CD14-positive monocyte (primary cell): Measurements from ENCODE around the gene UNCX. TPM values are rescaled to one million over a fixed set of nuclear protein-coding genes. Genes with fewer than 3 reads are reported as not detected.
"Not testable (repeated sequence)": the region's sequence is repeated elsewhere in the genome, so short reads cannot be mapped to it uniquely, and the experiment has no call there.

Source experiments
- DNase-seq, 3 donors: peaks; one replicate each; pipeline ENCODE4 v3.0.0-alpha.2; 2011 to 2022
- H2AFZ ChIP-seq: 2 replicates; pipeline ENCODE4 v1.6.0; 2012; ENCODE audit warnings: mild to moderate bottlenecking, low read depth, low read length, inconsistent platforms; ENCODE audit not compliant: insufficient read depth, poor library complexity, severe bottlenecking
- H3K27ac ChIP-seq, 2 donors: 1 replicate in 1 of 2; 2 replicates in 1 of 2; pipeline ENCODE4 v1.5.1; 2012 to 2013; ENCODE audit warnings: low read length in 2 of 2, control low read depth in 1 of 2, inconsistent platforms in 1 of 2, low read depth in 1 of 2, mild to moderate bottlenecking in 1 of 2
- H3K27me3 ChIP-seq, 2 donors: one replicate each; pipeline versions ENCODE4 v1.6.0 to v1.6.1; 2011 to 2013; ENCODE audit warnings: low read length in 2 of 2; ENCODE audit not compliant: control insufficient read depth in 2 of 2, insufficient read depth in 2 of 2
- H3K36me3 ChIP-seq, 2 donors: replicated peaks in 1 of 2; 1 replicate in 1 of 2; 2 replicates in 1 of 2; pipeline versions ENCODE4 v1.5.1 to v1.6.1; 2012 to 2013; ENCODE audit warnings: low read length in 2 of 2, control low read depth in 1 of 2, inconsistent platforms in 1 of 2, mild to moderate bottlenecking in 1 of 2; ENCODE audit not compliant: insufficient read depth in 2 of 2, control insufficient read depth in 1 of 2
- H3K4me1 ChIP-seq, 2 donors: 1 replicate in 1 of 2; 2 replicates in 1 of 2; pipeline versions ENCODE4 v1.5.1 to v1.6.1; 2012 to 2013; ENCODE audit warnings: low read length in 2 of 2, control low read depth in 1 of 2, inconsistent platforms in 1 of 2, mild to moderate bottlenecking in 1 of 2, moderate library complexity in 1 of 2; ENCODE audit not compliant: insufficient read depth in 2 of 2, control insufficient read depth in 1 of 2
- H3K4me2 ChIP-seq: replicated peaks from 2 replicates; pipeline ENCODE3; 2012; ENCODE audit warnings: low read length, moderate library complexity, mild to moderate bottlenecking; ENCODE audit not compliant: poor library complexity, severe bottlenecking; ENCODE audit errors: extremely low read depth
- H3K4me3 ChIP-seq, 3 experiments: fragments of 200-600 bp in 1 of 3; sonication (generic) in 1 of 3; replicated peaks in 1 of 3; 1 replicate in 2 of 3; 2 replicates in 1 of 3; pipeline ENCODE4 v1.5.1; 2011 to 2013; ENCODE audit warnings: low read length in 3 of 3, mild to moderate bottlenecking in 3 of 3, control low read depth in 2 of 3, low read depth in 2 of 3, inconsistent platforms in 1 of 3, moderate library complexity in 1 of 3
- H3K79me2 ChIP-seq: 2 replicates; pipeline ENCODE4 v1.6.0; 2012; ENCODE audit warnings: mild to moderate bottlenecking, control low read depth, inconsistent platforms, low read length, moderate library complexity; ENCODE audit not compliant: insufficient read depth
- H3K9ac ChIP-seq: 2 replicates; pipeline ENCODE4 v1.6.0; 2017; ENCODE audit warnings: low read length, mild to moderate bottlenecking; ENCODE audit not compliant: insufficient read depth, poor library complexity, severe bottlenecking
- H3K9me3 ChIP-seq, 2 donors: replicated peaks in 1 of 2; 1 replicate in 1 of 2; 2 replicates in 1 of 2; pipeline versions ENCODE4 v1.5.1 to v1.6.1; 2012 to 2013; ENCODE audit warnings: low read length in 2 of 2, control low read depth in 1 of 2; ENCODE audit not compliant: control insufficient read depth in 1 of 2, insufficient read depth in 1 of 2
- H4K20me1 ChIP-seq: 2 replicates; pipeline ENCODE4 v1.6.0; 2012; ENCODE audit warnings: mild to moderate bottlenecking, low read length, control low read depth, moderate library complexity; ENCODE audit not compliant: insufficient read depth
- H3K27ac Mint-ChIP-seq, 7 donors: one replicate each; pipeline ENCODE4 v1.8.0; 2020; ENCODE audit warnings: mild to moderate bottlenecking in 7 of 7, mixed read lengths in 7 of 7, moderate library complexity in 6 of 7, inconsistent platforms in 2 of 7
- H3K27me3 Mint-ChIP-seq, 3 donors: one replicate each; pipeline ENCODE4 v1.8.0; 2021 to 2022; ENCODE audit warnings: low read depth in 3 of 3, mild to moderate bottlenecking in 3 of 3, mixed read lengths in 3 of 3, moderate library complexity in 3 of 3, inconsistent platforms in 1 of 3
- H3K36me3 Mint-ChIP-seq, 2 donors: one replicate each; pipeline ENCODE4 v1.8.0; 2020; ENCODE audit warnings: mixed read lengths in 2 of 2, inconsistent platforms in 1 of 2, mild to moderate bottlenecking in 1 of 2
- H3K4me1 Mint-ChIP-seq: one replicate; pipeline ENCODE4 v1.8.0; 2020; ENCODE audit warnings: mild to moderate bottlenecking, mixed read lengths
- H3K4me3 Mint-ChIP-seq, 2 donors: one replicate each; pipeline ENCODE4 v1.8.0; 2020; ENCODE audit warnings: mild to moderate bottlenecking in 2 of 2, mixed read lengths in 2 of 2, moderate library complexity in 1 of 2
- H3K9me3 Mint-ChIP-seq, 7 donors: one replicate each; pipeline ENCODE4 v1.8.0; 2020 to 2022; ENCODE audit warnings: mixed read lengths in 7 of 7, mild to moderate bottlenecking in 6 of 7, moderate library complexity in 6 of 7, inconsistent platforms in 2 of 7
- WGBS: methylation state at CpG from one replicate; pipeline ENCODE4 v1.1.5; 2013; ENCODE audit warnings: missing lambda C conversion rate; ENCODE audit not compliant: insufficient coverage; 5-methylcytosine and 5-hydroxymethylcytosine counted together
- intact Hi-C, 2 donors: fragments of 100-400 bp; cut with micrococcal nuclease; formaldehyde crosslinking; loops; one replicate each; pipeline versions ENCODE4 v1.15.0 to v1.15.1; 2023
- polyA plus RNA-seq, 3 donors: library from polyadenylated mRNA; depleted of rRNA in 1 of 3; unstranded in 2 of 3; stranded (reverse) in 1 of 3; fragments of 300-500 nt in 2 of 3; fragments of >200 nt in 1 of 3; fragmentation: Illumina TruSeq in 2 of 3; gene quantifications; 1 replicate in 2 of 3; 2 replicates in 1 of 3; pipeline ENCODE4 v1.2.3, GENCODE V29; 2012 to 2021
- TF ChIP-seq, protein P1 (sequence below): fragments of 200-600 bp; IDR thresholded peaks from one replicate; pipeline ENCODE4 v1.8.0; 2022; ENCODE audit warnings: antibody characterized with exemption, mild to moderate bottlenecking

The UNCX gene
- polyA plus RNA-seq, 3 donors = not detected

GRCh38 chr7:1271046-1271445 is 38.4 kb downstream of the UNCX start:
- TF ChIP-seq, protein P1, sequence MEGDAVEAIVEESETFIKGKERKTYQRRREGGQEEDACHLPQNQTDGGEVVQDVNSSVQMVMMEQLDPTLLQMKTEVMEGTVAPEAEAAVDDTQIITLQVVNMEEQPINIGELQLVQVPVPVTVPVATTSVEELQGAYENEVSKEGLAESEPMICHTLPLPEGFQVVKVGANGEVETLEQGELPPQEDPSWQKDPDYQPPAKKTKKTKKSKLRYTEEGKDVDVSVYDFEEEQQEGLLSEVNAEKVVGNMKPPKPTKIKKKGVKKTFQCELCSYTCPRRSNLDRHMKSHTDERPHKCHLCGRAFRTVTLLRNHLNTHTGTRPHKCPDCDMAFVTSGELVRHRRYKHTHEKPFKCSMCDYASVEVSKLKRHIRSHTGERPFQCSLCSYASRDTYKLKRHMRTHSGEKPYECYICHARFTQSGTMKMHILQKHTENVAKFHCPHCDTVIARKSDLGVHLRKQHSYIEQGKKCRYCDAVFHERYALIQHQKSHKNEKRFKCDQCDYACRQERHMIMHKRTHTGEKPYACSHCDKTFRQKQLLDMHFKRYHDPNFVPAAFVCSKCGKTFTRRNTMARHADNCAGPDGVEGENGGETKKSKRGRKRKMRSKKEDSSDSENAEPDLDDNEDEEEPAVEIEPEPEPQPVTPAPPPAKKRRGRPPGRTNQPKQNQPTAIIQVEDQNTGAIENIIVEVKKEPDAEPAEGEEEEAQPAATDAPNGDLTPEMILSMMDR = no peak
- peaks cover 0 to 3% (median 0%) of the 10 kb centered on the region in 7 donors for H3K9me3 Mint-ChIP-seq
- Histone ChIP-seq H2AFZ (no peak overlapping the region), H3K4me2 (no peak overlapping the region), H3K27me3 (peaks cover 0 to 3% of the 10 kb centered on the region in 2 donors), H3K4me1 (no peaks in the 10 kb centered on the region), H3K9me3 (peaks cover 0 to 4% of the 10 kb centered on the region in 2 donors), H3K79me2 (no peaks in the 10 kb centered on the region), H3K4me3 (no peak overlapping the region), H4K20me1 (no peaks in the 10 kb centered on the region), H3K36me3 (no peaks in the 10 kb centered on the region), H3K9ac (no peak overlapping the region), H3K27ac (no peak overlapping the region)
- WGBS = 97% methylated on average over 11 of the region's 14 CpGs
- H3K27me3 Mint-ChIP-seq = peaks cover 10 to 28% (median 15%) of the 10 kb centered on the region in 3 donors
- no peaks in the 10 kb centered on the region for H3K36me3 Mint-ChIP-seq
- DNase-seq = no peak
- intact Hi-C loops = no loop called here
- H3K4me3 Mint-ChIP-seq = no peak overlapping the region
- no peak overlapping the region for H3K27ac Mint-ChIP-seq
- no peaks in the 10 kb centered on the region for H3K4me1 Mint-ChIP-seq

DNA sequence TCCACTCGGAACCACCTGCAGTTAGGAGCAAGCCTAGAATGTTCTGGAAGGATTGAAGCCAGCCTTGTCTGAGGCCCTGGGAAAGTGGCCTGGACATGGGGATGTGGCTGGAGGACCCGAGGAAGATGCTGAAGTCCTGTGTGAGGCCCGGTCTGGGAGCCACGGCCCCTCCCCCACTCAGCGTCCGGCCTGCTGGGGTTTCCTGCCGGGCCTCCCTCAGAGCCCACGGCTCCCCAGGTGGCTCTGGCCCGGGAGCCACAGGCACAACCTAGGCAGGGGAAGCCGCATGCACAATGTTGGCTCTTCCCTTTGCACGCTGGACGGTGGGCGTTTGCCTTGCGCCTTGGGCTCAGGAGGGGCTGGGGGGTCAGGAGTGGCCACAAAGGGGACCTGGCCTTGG is 39.0 kb downstream of the UNCX start:
- Histone ChIP-seq H3K9me3 (peaks cover 0 to 8% of the 10 kb centered on the region in 2 donors), H4K20me1 (no peaks in the 10 kb centered on the region), H3K4me2 (no peak overlapping the region), H3K27me3 (no peaks in the 10 kb centered on the region), H3K36me3 (no peaks in the 10 kb centered on the region), H2AFZ (no peak overlapping the region), H3K79me2 (no peaks in the 10 kb centered on the region), H3K4me3 (no peak overlapping the region), H3K9ac (no peak overlapping the region), H3K27ac (no peak overlapping the region), H3K4me1 (no peaks in the 10 kb centered on the region)
- no peak for DNase-seq
- Mint-ChIP-seq H3K27me3 (peaks cover 7 to 22% (median 11%) of the 10 kb centered on the region in 3 donors), H3K4me1 (no peaks in the 10 kb centered on the region), H3K27ac (no peak overlapping the region), H3K4me3 (no peak overlapping the region), H3K36me3 (no peaks in the 10 kb centered on the region), H3K9me3 (peaks cover 0 to 6% (median 2%) of the 10 kb centered on the region in 7 donors)
- WGBS = 60% methylated on average over 7 of the region's 14 CpGs
- intact Hi-C loops = no loop called here
- TF ChIP-seq, protein P1 = no peak

- H3K36me3 Mint-ChIP-seq, DNase-seq, intact Hi-C loops, H3K4me1 ChIP-seq, H4K20me1 ChIP-seq, H3K27me3 ChIP-seq, H3K27ac ChIP-seq, H3K4me3 Mint-ChIP-seq, H3K4me3 ChIP-seq, H3K27ac Mint-ChIP-seq, H3K9me3 ChIP-seq, H3K9me3 Mint-ChIP-seq, H3K4me2 ChIP-seq, H3K36me3 ChIP-seq, H3K4me1 Mint-ChIP-seq, H2AFZ ChIP-seq, H3K9ac ChIP-seq, H3K79me2 ChIP-seq: not testable (repeated sequence)
- H3K27me3 Mint-ChIP-seq = peaks cover 7 to 19% (median 11%) of the 10 kb centered on the region in 3 donors
These were observed 39.5 kb downstream of the UNCX start for GRCh38 chr7:1272136-1272535.
